ENCODE data around the gene MAN2A2.

The MAN2A2 gene

DNA sequence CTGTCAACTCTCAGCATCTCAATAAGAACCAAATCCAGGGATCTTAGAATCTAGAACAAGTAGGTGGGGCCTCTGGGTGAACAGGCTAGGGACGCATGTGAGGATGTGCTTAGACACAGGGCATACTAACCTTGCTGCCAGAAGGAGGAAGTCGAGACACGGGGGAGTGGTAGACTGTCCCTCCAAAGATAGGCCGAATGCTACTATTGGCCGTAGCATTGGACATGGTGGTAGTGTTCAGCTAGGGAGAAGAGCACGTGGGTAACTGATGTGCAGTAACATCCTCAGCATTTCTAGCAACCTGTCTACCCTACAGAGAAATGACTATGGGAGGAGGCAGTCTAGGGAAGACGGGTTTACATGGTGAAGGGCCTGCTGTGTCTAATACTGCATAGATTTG, 67.2 kb downstream of the MAN2A2 start:
- no peak for DNase-seq

DNA sequence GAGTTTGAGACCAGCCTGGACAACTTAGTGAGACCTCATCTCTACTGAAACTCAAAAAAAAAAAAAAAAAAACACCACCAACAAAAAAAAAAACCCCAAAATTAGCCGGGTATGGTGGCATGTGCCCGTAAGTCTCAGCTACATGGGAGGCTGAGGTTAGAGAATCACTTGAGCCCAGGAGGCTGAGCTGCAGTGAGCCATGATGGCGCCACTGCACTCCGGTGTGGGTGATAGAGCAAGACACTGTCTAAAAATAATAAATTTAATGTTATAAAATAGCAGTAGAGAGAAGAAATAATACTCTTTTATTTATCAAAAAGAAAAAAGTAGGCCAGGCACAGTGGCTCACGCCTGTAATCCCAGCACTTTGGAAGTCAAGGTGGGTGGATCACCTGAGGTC, 69.0 kb downstream of the MAN2A2 start:
- DNase-seq, result no peak

Data from stimulated activated naive CD4-positive, alpha-beta T cell (primary cell).